ENCODE measurements around the gene CYB5R4. TPM values are rescaled to one million over a fixed set of nuclear protein-coding genes. Genes with fewer than 3 reads are reported as not detected.

Gene CYB5R4
- total RNA-seq, 1 experiment from 2014 or later: 7.8 TPM

GRCh38 chr6:83978997-83979396 is 119.5 kb downstream of the CYB5R4 start:
- no peak for DNase-seq (ENCODE audit: low spot score)

GRCh38 chr6:83984411-83984810 is 124.9 kb downstream of the CYB5R4 start:
- DNase-seq (ENCODE audit: low spot score): no peak

GRCh38 chr6:83985308-83985713 is 125.8 kb downstream of the CYB5R4 start:
- no peak for DNase-seq (ENCODE audit: low spot score)

- DNase-seq (ENCODE audit: low spot score): no peak
Observed at GRCh38 chr6:83985715-83986114, 126.2 kb downstream of the CYB5R4 start.

- DNase-seq (ENCODE audit: low spot score): no peak
Observed at GRCh38 chr6:83998021-83998584, 138.6 kb downstream of the CYB5R4 start.

GRCh38 chr6:84001119-84001518 is 141.6 kb downstream of the CYB5R4 start:
- no peak for DNase-seq (ENCODE audit: low spot score)

GRCh38 chr6:84002226-84002625 is 142.7 kb downstream of the CYB5R4 start:
- DNase-seq (ENCODE audit: low spot score): no peak

GRCh38 chr6:84003131-84003530 is 143.6 kb downstream of the CYB5R4 start:
- DNase-seq (ENCODE audit: low spot score): no peak

GRCh38 chr6:84003654-84004053 is 144.2 kb downstream of the CYB5R4 start:
- DNase-seq (ENCODE audit: low spot score): no peak

GRCh38 chr6:84007871-84008270 is 148.4 kb downstream of the CYB5R4 start:
- DNase-seq (ENCODE audit: low spot score): no peak

- DNase-seq (ENCODE audit: low spot score): no peak
Observed at GRCh38 chr6:84013354-84013753, 153.9 kb downstream of the CYB5R4 start.

GRCh38 chr6:84013931-84014330 is 154.4 kb downstream of the CYB5R4 start:
- no peak for DNase-seq (ENCODE audit: low spot score)

- no peak for DNase-seq (ENCODE audit: low spot score)
Observed at GRCh38 chr6:84016029-84016428, 156.5 kb downstream of the CYB5R4 start.

Other genes with a start within 250 kb of the CYB5R4 start
- gene SNAP91, start 150.6 kb upstream of the CYB5R4 start, total RNA-seq (2014; rRNA removed; shearing (Covaris generic)): not detected in 2 replicates
- gene RIPPLY2, start 6.3 kb upstream of the CYB5R4 start, total RNA-seq (2014; rRNA removed; shearing (Covaris generic)): not detected in 2 replicates
- 7.6 and 10.5 TPM in 2 replicates for gene MRAP2, start 174.1 kb downstream of the CYB5R4 start, total RNA-seq (2014; rRNA removed; shearing (Covaris generic))